GM12872 (cell line): ENCODE data around the gene GALNT10.

Source experiments
- CTCF ChIP-seq: IDR thresholded peaks from 3 replicates; pipeline ENCODE4 v1.5.1; 2011; ENCODE audit warnings: low read depth, mild to moderate bottlenecking, low read length, moderate library complexity; ENCODE audit not compliant: insufficient read depth

Gene GALNT10

GRCh38 chr5:154254896-154255295, 64.4 kb downstream of the GALNT10 start:
- TF ChIP-seq CTCF: no peak

- no peak for TF ChIP-seq CTCF
Observed at GRCh38 chr5:154257046-154257445, 66.5 kb downstream of the GALNT10 start.

- no peak for TF ChIP-seq CTCF
Observed at GRCh38 chr5:154258531-154259217, 68.1 kb downstream of the GALNT10 start.

DNA sequence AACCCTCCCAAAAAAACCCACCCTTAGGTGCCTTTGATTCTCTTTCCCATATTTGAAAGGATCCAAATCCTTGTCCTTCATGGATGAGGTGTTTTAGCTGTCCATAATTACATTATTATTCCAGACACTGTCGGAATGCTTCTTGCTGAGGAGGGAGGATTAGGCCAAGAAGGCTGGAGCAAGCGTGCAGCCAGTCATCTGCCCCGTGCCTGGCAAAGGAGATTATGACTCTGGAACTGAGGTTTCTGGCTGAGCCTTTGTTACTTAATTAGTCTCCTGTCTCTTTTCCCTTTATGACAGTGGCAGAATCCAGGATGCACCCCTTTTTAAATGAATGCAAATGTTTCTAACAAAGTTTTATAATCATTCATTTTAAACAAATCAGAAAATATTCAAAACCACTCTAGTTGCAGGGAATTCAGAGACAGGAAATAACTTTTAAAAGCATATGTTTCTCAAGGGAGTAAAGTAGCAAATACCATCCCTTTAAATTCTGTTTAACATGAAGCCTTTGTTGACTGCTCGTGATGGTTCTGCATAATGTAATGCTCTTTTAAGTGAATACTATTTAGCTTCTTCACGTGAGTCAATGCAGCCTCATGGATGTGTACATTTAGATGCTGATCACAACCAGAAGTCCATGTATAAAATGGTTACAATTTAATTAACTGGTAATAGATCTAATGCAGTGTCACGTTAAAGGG, 69.8 kb downstream of the GALNT10 start:
- TF ChIP-seq CTCF: no peak

- TF ChIP-seq CTCF: no peak
Observed at GRCh38 chr5:154262342-154262741, 71.8 kb downstream of the GALNT10 start.

GRCh38 chr5:154264549-154265196, 74.1 kb downstream of the GALNT10 start:
- no peak for TF ChIP-seq CTCF

- no peak for TF ChIP-seq CTCF
Observed at GRCh38 chr5:154265197-154265773, 74.8 kb downstream of the GALNT10 start.
